ENCODE measurements around the gene TIGD6.

Gene TIGD6

DNA sequence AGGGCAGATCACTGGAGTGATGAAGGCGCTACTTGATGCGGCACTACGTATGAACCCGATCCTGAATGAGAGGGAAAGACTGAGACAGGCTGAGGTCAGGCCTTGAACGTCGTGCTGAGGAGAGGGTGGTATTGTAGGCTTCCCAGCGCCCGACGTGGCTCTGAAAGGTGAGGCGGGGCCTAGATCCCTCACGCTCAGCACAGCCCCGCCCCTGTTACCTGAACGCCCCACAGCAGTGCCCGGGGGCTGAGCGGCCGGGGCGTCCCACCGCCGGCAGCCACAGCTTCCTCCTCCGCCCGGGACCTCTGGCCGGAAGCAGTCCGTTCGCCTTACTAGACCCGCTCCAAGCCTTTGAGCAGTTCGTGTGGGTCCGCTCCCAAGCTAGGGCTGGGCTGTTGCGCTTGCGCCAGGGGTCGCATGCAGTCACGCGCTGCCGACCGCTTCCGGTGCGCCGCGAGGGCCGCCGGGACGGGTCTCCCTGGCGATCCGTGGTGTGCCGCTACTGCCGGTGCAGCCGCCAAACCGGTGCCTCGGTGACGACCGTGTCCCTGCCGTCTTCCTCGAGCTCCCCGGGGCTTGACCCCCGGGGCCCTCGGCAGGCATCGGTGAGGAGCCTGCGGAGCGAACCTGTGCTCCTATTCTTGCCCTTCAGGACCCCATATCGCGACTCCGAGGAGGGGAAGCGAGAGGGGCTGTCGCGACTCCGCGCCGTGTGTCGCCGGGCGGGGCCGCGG is at the start of gene TIGD6, which contains the start of gene HMGXB3:
TSS of gene TIGD6 (minus strand) at position 399 of the 734 bp plus-strand sequence. CDS start 4,306 bp downstream, outside the sequence.
TSS of gene HMGXB3 (plus strand) at position 484 of the 734 bp plus-strand sequence. CDS start 4,114 bp downstream, outside the sequence.
- in situ Hi-C loops (cut with MboI; ENCODE audit: low sequenced_read_pairs) = no loop called here

GRCh38 chr5:150046031-150046430 is 45.6 kb upstream of the TIGD6 start:
- in situ Hi-C loops (cut with MboI; ENCODE audit: low sequenced_read_pairs) = loop anchor here (25.0 kb wide), 1 partner anchor 166 kb away; no protein-coding TSS in a partner anchor

GRCh38 chr5:150045549-150045948 is 45.1 kb upstream of the TIGD6 start:
- in situ Hi-C loops (cut with MboI; ENCODE audit: low sequenced_read_pairs) = loop anchor here (25.0 kb wide), 1 partner anchor 167 kb away; no protein-coding TSS in a partner anchor

DNA sequence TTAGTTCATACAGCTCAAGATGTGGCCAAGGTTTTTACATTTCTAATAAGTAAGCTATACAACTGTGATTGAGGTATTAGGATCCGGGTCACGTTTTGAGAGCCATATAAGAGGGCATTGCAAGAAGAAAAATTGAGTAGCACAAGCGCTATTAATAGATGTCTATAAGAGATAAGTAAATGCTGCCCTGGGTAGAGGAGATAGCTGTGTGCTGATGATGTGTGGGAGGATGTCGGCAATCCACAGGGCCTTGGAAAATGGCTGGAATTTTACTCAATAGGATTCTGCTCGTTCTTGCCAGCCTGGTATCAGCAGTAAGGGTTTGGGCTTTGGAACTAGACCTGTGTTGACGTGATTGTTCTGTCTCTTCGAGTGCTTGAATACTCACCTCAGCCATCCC is 44.3 kb upstream of the TIGD6 start:
- in situ Hi-C loops (cut with MboI; ENCODE audit: low sequenced_read_pairs) = loop anchor here (25.0 kb wide), 1 partner anchor 168 kb away; no protein-coding TSS in a partner anchor

DNA sequence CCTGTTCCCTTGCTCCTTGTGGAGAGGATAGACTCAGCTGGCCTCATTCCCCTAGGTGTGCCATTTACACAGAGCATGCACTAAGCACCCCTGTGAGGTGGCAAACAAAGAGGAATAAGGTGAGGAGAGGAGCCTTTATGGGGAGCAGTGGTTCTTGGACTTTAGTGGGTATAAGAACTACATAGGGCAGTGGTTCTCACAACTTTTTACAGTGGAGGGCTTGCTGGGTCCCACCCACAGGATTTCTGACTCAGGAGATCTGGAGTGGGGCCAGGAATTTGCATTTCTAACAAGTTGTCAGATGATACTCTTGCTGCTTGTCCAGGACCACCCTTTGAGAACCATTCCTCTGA is 43.9 kb upstream of the TIGD6 start:
- in situ Hi-C loops (cut with MboI; ENCODE audit: low sequenced_read_pairs) = loop anchor here (25.0 kb wide), 1 partner anchor 168 kb away; no protein-coding TSS in a partner anchor

DNA sequence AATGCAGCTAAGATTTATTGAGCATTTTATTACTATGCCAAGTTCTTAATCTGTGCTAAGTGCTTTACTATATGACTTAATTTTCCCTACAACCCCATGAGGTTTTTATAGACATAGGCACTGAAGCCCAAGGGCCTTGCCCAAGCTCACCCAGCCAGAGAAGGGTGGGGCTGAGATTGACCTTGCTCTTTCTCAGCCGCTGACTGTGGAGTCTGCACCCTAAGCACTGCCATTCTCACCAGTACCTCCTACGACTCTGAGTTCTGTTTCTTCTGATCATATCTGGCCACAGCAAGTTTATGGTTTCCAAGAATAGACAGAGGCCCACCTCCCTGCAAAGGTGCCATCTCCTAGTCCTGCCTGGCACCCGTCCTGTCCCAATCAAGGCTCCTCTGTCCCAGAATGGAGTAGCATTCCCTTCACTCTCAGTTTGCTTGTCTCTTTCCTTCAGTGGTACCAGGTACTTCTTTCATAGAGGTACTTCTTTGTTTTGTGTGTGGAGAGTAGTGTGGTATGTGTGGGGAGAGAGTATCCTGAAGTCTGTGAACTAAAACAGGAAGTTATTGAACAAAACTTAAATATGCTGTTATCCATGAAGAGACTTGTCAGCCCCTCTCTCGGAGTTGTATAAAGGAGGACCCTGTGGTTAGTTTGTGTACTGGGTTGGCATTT is 43.3 kb upstream of the TIGD6 start:
- in situ Hi-C loops (cut with MboI; ENCODE audit: low sequenced_read_pairs) = loop anchor here (25.0 kb wide), 1 partner anchor 169 kb away; no protein-coding TSS in a partner anchor

GRCh38 chr5:150042459-150042858 is 42.0 kb upstream of the TIGD6 start:
- in situ Hi-C loops (cut with MboI; ENCODE audit: low sequenced_read_pairs) = loop anchor here (25.0 kb wide), 1 partner anchor 170 kb away; no protein-coding TSS in a partner anchor

DNA sequence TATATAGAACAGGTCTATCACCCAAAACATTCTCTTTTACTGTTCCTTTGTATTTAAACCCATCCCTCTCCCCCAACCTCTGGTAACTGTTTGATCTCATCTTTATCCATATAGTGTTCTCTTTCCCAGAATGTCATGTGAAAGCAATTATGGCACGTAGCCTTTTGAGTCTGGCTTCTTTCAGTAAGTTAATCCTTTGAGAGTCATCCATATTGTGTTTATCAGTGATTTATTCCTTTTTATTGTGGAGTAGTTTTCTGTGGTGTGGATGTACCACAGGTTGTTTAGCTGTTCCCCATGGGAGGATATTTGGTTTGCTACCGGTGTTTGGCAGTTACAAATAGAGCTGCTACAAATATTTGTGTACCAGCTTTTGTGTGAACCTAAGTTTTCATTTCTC is 38.1 kb upstream of the TIGD6 start:
- in situ Hi-C loops (cut with MboI; ENCODE audit: low sequenced_read_pairs) = loop anchor here (25.0 kb wide), 1 partner anchor 174 kb away; no protein-coding TSS in a partner anchor

GRCh38 chr5:150036513-150036912 is 36.1 kb upstream of the TIGD6 start:
- in situ Hi-C loops (cut with MboI; ENCODE audit: low sequenced_read_pairs) = loop anchor here (25.0 kb wide), 1 partner anchor 176 kb away; no protein-coding TSS in a partner anchor

GRCh38 chr5:150035139-150035895 is 34.9 kb upstream of the TIGD6 start:
- in situ Hi-C loops (cut with MboI; ENCODE audit: low sequenced_read_pairs) = loop anchor here (25.0 kb wide), 1 partner anchor 177 kb away; no protein-coding TSS in a partner anchor

DNA sequence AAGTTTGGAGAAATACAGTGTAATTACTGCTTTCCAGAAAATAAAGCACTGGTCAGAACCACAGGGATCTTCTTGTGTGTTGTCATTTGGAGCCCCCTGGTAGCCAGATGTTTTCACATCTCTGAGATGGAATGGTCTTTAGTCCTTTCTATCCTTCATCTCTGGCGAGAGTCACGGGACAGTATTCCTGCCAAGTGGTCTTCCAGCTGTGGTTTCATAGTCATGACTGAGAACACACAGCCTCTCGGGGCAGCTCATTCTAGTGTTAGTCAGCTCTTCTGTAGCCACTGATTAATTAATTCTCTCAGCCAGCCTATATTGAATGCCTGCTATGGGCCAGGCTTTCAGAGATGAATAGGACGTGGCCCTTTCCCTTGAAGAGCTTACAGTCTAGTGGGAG is 34.2 kb upstream of the TIGD6 start:
- in situ Hi-C loops (cut with MboI; ENCODE audit: low sequenced_read_pairs) = loop anchor here (25.0 kb wide), 1 partner anchor 178 kb away; no protein-coding TSS in a partner anchor

DNA sequence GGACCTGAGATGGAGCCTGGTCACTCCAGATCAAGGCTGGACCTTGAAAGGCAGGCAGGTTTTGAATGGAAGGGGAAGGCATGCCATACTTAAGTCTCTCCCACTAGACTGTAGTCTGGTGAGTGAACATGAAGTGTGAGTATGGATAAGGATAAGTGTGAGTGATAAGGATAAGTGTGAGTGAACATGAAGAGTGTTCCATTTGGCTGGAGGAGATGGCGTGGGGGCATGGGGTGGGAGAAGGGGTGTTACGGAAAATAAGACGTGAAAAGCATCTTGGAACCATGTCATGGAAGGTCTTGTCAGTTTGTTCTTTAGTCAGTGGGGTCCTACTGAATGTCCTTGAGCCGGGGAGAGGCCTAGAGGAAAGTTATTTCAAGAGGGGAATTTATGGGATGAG is 32.9 kb upstream of the TIGD6 start:
- in situ Hi-C loops (cut with MboI; ENCODE audit: low sequenced_read_pairs) = loop anchor here (25.0 kb wide), 1 partner anchor 179 kb away; no protein-coding TSS in a partner anchor

GRCh38 chr5:150028047-150028446 is 27.6 kb upstream of the TIGD6 start:
- in situ Hi-C loops (cut with MboI; ENCODE audit: low sequenced_read_pairs) = loop anchor here (25.0 kb wide), 1 partner anchor 184 kb away; no protein-coding TSS in a partner anchor

GRCh38 chr5:150026682-150027172 is 26.3 kb upstream of the TIGD6 start:
- in situ Hi-C loops (cut with MboI; ENCODE audit: low sequenced_read_pairs) = loop anchor here (25.0 kb wide), 1 partner anchor 186 kb away; no protein-coding TSS in a partner anchor

- in situ Hi-C loops (cut with MboI; ENCODE audit: low sequenced_read_pairs) = no loop called here
These were observed 24.0 kb upstream of the TIGD6 start for GRCh38 chr5:150024346-150024984.

DNA sequence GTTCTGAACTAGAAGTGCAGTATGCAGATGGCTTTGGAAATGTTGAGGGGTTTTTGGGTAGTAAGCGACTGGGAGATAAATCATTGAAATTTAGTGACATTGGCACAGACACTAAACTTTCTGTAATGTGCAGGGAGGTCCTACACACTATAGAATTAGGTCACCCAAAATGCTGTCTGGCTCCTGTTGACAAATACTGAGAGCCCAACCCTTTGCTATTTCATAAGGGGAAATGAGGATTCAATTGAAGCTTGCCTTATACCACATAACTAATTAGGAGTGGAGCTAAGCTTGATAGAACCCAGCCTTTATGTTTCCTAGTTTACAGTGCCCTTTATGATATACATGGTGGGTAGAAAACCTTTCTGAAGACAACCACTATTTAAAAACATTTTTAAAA is 22.7 kb upstream of the TIGD6 start:
- in situ Hi-C loops (cut with MboI; ENCODE audit: low sequenced_read_pairs) = no loop called here

DNA sequence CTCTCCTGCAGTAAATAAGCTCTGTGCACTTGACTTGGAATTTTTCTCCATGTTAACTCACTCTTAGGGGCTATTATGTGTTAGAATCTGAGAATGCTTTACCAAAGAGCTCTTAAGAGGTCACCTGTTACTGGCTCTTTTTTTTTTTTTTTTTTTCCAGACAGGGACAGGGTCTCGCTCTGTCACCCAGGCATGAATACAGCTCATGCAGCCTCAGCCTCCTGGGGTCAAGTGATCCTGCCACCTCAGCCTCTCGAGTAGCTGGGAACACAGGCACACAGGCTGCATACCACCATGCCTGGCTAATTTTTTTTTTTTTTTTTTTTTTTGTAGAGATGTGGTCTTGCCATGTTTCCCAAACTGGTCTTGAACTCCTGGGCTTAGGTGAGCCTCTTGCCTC is 22.2 kb upstream of the TIGD6 start:
- in situ Hi-C loops (cut with MboI; ENCODE audit: low sequenced_read_pairs) = no loop called here

DNA sequence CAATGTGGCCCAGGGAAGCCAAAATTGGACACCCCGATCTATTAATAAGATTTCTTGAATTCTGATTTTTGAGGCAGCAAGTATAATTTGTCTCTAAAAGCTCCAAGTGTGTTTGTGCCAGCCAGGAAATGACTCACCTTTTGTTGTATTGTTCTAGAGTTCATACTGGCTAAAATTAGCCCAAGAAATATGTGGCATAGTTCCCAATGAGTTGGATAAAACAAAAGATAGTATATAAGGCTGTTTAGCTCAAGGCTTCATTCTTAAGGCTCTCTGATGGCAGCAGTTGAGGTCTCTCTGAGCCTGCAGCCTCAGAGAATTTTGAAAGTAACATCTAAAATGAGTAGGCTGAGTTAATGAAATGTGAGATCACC is 21.7 kb upstream of the TIGD6 start:
- in situ Hi-C loops (cut with MboI; ENCODE audit: low sequenced_read_pairs) = no loop called here

- in situ Hi-C loops (cut with MboI; ENCODE audit: low sequenced_read_pairs) = no loop called here
These were observed 21.2 kb upstream of the TIGD6 start for GRCh38 chr5:150021491-150022157.

Measured in HL-60/S4 treated with phorbol 12-myristate 13-acetate at 8.2 ng/mL for 4 days and 3 days (cell line).